HL-60 (cell line): ENCODE measurements around the gene GPR146.

Experiments
- GABPA ChIP-seq: IDR thresholded peaks from 2 replicates; pipeline ENCODE4 v1.6.1; 2012; ENCODE audit warnings: low read depth
- POLR2AphosphoS5 ChIP-seq: IDR thresholded peaks from 2 replicates; pipeline ENCODE4 v1.6.1; 2012; ENCODE audit warnings: low read depth
- TF ChIP-seq, protein P1 (sequence below): IDR thresholded peaks from one replicate; pipeline ENCODE4 v1.5.1; 2011; ENCODE audit warnings: low read length, control low read depth, inconsistent platforms; ENCODE audit not compliant: insufficient read depth
- TF ChIP-seq, protein P2 (sequence below): IDR thresholded peaks from 2 replicates; pipeline ENCODE4 v1.6.1; 2012; ENCODE audit warnings: low read depth; ENCODE audit not compliant: insufficient replicate concordance

GRCh38 chr7:1058311-1058710 is 14.0 kb downstream of the GPR146 start:
- TF ChIP-seq, protein P1, sequence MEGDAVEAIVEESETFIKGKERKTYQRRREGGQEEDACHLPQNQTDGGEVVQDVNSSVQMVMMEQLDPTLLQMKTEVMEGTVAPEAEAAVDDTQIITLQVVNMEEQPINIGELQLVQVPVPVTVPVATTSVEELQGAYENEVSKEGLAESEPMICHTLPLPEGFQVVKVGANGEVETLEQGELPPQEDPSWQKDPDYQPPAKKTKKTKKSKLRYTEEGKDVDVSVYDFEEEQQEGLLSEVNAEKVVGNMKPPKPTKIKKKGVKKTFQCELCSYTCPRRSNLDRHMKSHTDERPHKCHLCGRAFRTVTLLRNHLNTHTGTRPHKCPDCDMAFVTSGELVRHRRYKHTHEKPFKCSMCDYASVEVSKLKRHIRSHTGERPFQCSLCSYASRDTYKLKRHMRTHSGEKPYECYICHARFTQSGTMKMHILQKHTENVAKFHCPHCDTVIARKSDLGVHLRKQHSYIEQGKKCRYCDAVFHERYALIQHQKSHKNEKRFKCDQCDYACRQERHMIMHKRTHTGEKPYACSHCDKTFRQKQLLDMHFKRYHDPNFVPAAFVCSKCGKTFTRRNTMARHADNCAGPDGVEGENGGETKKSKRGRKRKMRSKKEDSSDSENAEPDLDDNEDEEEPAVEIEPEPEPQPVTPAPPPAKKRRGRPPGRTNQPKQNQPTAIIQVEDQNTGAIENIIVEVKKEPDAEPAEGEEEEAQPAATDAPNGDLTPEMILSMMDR: no peak
- no peak for TF ChIP-seq GABPA
- TF ChIP-seq POLR2AphosphoS5: no peak
- TF ChIP-seq, protein P2, sequence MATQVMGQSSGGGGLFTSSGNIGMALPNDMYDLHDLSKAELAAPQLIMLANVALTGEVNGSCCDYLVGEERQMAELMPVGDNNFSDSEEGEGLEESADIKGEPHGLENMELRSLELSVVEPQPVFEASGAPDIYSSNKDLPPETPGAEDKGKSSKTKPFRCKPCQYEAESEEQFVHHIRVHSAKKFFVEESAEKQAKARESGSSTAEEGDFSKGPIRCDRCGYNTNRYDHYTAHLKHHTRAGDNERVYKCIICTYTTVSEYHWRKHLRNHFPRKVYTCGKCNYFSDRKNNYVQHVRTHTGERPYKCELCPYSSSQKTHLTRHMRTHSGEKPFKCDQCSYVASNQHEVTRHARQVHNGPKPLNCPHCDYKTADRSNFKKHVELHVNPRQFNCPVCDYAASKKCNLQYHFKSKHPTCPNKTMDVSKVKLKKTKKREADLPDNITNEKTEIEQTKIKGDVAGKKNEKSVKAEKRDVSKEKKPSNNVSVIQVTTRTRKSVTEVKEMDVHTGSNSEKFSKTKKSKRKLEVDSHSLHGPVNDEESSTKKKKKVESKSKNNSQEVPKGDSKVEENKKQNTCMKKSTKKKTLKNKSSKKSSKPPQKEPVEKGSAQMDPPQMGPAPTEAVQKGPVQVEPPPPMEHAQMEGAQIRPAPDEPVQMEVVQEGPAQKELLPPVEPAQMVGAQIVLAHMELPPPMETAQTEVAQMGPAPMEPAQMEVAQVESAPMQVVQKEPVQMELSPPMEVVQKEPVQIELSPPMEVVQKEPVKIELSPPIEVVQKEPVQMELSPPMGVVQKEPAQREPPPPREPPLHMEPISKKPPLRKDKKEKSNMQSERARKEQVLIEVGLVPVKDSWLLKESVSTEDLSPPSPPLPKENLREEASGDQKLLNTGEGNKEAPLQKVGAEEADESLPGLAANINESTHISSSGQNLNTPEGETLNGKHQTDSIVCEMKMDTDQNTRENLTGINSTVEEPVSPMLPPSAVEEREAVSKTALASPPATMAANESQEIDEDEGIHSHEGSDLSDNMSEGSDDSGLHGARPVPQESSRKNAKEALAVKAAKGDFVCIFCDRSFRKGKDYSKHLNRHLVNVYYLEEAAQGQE: no peak
